ENCODE measurements around the gene SPSB1.

The SPSB1 gene

GRCh38 chr1:9346566-9346965 is 53.9 kb downstream of the SPSB1 start:
- no peak for DNase-seq

DNA sequence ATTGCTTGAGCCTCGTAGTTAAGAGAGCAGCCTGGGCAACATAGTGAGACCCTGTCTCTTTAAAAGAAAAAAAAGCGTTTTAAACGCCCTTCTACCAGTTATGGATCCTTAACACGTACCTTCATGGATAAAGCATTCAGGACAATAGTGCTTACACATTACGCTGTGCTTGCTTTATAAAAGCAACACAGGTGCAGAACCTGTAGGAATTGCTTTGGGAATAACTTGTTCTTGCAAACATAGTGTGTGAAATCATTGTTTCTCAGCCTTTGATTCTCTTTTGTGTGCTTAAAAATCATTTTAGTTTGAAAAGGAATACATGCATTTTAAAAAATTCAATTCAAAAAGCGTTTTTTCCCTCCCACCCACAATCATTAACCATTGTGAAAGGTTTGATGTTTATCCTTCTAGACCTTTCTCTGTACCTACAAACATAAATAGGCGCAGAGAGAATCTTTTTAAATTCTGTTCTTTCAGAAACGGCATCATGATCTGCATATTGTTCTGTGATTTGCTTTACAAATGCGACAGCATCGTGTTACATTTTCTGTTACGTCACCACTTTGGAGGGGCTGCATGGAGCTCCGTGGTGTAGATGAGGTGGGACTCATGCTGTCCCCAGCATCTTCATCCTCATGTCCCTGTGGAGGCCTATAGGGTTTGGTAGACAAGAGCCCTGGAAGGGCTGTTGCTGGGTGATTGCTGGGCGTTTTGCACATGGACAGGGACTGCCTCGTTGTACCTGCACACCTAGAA is 54.6 kb downstream of the SPSB1 start:
- DNase-seq = no peak

- DNase-seq = no peak
Observed at GRCh38 chr1:9349331-9349851, 56.7 kb downstream of the SPSB1 start.

- no peak for DNase-seq
Observed at GRCh38 chr1:9350013-9350908, 57.6 kb downstream of the SPSB1 start.

GRCh38 chr1:9350960-9351359 is 58.3 kb downstream of the SPSB1 start:
- DNase-seq = no peak

- no peak for DNase-seq
Observed at GRCh38 chr1:9351654-9352271, 59.1 kb downstream of the SPSB1 start.

GRCh38 chr1:9352377-9353134 is 59.9 kb downstream of the SPSB1 start:
- no peak for DNase-seq

DNA sequence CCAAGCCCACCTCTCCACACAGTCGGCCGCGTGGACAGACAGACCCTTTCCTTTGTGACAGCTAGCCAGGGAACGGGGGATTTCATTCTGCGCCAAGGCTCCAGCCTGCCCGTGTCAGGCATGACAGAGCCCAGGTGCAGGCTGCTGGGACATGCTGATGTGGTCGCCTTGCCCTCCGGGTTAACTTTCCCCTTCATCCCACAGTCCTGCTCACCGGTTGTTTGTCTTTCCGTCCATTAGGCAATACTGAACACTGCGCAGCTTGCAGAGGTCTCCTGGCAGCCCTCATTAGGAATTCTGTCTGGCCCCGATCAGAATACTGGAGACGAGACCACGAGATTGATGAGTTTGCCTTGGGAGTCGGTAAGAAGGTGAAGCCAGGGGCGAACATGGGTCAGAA is 62.8 kb downstream of the SPSB1 start:
- DNase-seq = no peak

DNA sequence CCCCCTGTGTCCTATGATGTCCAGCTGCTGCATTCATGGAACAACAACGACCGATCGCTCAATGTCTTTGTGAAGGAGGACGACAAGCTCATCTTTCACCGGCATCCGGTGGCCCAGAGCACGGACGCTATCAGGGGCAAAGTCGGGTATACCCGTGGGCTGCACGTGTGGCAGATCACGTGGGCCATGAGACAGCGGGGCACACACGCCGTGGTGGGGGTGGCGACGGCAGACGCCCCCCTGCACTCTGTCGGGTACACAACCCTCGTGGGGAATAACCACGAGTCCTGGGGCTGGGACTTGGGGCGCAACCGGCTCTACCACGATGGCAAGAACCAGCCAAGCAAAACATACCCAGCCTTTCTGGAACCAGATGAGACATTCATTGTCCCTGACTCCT is 63.3 kb downstream of the SPSB1 start:
- DNase-seq = no peak

DNA sequence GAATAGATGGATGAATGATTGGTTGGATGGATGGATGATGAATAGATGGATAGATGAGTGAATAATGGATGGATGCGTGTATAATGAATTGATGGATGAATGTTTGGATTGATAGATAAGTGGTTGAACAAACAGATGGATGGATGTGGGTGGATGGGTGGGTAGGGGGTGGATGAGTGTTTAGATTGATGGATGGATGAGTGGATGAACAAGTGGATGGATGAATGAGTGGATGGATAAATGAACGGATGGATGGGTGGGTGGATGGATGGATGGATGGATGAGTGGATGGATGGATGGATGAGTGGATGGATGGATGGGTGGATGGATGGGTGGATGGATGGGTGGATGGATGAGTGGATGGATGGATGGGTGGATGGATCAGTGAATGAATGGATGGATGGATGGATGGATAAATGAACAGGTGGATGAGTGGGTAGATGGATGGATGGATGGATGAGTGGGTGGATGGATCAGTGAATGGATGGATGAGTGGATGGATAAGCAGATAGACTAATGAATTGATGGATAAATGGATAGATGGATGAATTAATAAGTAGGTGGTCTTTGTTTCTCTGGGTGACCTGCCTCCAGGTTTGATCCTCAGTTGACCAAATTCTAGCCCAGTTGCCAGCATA is 64.3 kb downstream of the SPSB1 start:
- no peak for DNase-seq

GRCh38 chr1:9357958-9358357 is 65.3 kb downstream of the SPSB1 start:
- no peak for DNase-seq

DNA sequence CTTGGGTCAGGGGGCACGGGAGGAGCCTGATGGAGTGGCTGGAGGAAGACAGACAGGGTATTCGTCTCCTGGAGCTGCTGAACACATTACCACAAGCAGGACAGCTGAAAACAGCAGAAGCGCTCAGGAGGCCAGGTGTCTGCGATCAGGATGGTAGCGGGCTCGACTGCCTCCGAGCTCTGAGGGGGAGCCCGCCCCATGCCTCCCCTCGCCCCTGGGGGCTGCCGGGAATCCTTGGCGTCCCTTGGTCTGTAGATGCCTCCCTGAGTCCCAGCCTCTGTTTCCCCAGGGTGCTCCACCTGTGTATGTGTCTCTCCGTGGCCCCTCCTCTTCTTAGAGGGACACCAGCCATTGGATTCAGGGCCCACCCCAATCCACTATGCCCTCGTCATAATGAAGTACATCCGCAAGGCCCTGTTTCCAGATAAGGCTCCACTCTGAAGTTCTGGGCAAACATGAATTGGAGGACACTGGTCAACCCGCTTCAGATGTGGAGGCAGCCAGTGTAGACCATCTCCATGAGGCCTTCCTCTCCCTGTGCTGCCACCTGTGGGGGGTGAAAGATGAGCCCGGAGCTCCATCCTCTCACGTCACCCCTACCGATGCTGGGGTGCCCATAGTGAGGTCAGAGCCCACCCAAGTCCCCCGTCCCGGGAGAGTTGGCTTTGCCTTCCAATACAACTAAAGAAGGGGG is 67.8 kb downstream of the SPSB1 start:
- DNase-seq = no peak

- DNase-seq = no peak
Observed at GRCh38 chr1:9361630-9362260, 69.1 kb downstream of the SPSB1 start.

GRCh38 chr1:9362488-9362887 is 69.8 kb downstream of the SPSB1 start:
- no peak for DNase-seq

- DNase-seq = no peak
Observed at GRCh38 chr1:9363061-9363471, 70.4 kb downstream of the SPSB1 start.

DNA sequence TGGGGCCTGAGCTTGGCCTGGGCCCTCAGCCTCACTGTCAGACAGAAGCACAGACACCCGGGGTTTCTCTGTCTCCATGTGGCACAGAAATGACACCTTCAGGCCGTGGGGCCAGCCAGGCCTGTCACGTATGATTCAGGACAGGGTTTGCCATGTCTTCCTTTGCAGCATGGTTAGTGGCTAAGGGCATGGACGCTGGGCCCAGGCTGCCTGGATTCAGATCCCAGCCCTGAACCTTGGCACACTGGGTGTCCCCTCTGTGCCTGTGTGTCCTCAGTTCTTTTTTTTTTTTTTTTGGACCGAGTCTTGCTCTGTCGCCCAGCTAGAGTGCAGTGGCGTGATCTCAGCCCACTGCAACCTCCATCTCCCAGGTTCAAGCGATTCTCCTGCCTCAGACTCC is 73.6 kb downstream of the SPSB1 start:
- no peak for DNase-seq

GRCh38 chr1:9366943-9367780 is 74.5 kb downstream of the SPSB1 start:
- DNase-seq = no peak

DNA sequence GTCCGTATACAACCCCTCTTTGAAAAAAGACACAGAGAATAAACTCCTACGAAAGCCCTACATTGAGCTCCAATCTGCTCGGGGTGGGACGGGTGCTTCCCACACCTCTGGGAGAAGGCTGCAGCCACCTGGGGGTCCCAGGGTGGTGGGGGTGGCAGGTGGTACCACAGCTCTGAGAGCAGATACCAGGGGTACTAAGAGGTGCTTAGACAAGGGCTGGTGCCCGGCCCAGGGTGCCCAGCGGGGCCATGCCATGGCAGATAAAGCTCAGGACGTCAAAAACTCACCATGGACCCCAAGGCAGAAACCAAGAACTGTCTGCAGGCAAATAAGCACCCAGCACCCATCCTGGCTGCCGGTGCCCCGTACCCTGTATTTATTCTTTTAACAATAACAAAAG is 75.1 kb downstream of the SPSB1 start:
- DNase-seq = no peak

GRCh38 chr1:9368356-9368755 is 75.7 kb downstream of the SPSB1 start:
- peak; percentile 12 for DNase-seq
